Measurements from ENCODE around the gene FMN2.

FMN2 gene

GRCh38 chr1:240338837-240339236 lies 247.2 kb downstream of the FMN2 start:
- Histone ChIP-seq H3K27ac (ENCODE audit: extremely low read depth, low read depth, low read length) (no peak overlapping the region), H3K9me3 (ENCODE audit: control insufficient read depth, insufficient read depth, low read depth, low read length) (no peaks in the 10 kb centered on the region), H3K36me3 (ENCODE audit: control insufficient read depth in 2 of 2, insufficient read depth in 1 of 2, low read length in 2 of 2) (no peaks in the 10 kb centered on the region), H3K4me1 (ENCODE audit: control insufficient read depth, insufficient read depth, low read length) (peaks cover 18% of the 10 kb centered on the region), H3K4me3 (ENCODE audit: low read depth, low read length) (no peak overlapping the region)
- TF ChIP-seq ZNF610 (tag by site-specific recombination; IDR thresholded peaks at IDR 0.05; ENCODE audit: borderline replicate concordance) (peak; percentile 100), ZNF248 (tag by site-specific recombination; IDR thresholded peaks at IDR 0.05) (no peak)
- CTCF ChIA-PET, result no interaction called here
- POLR2A ChIA-PET, result no interaction called here

GRCh38 chr1:240341365-240342250 lies 249.9 kb downstream of the FMN2 start:
- H3K9me3 ChIP-seq (ENCODE audit: control insufficient read depth, insufficient read depth, low read depth, low read length), result no peaks in the 10 kb centered on the region
- H3K27ac ChIP-seq (ENCODE audit: extremely low read depth, low read depth, low read length), result no peak overlapping the region
- ChIA-PET CTCF (interaction anchor here (0.6 kb wide), 3 partner anchors 153 to 1903 kb away, joined by 3 read pairs; no protein-coding TSS in a partner anchor), POLR2A (no interaction called here)
- H3K4me3 ChIP-seq (ENCODE audit: low read depth, low read length), result no peak overlapping the region
- H3K4me1 ChIP-seq (ENCODE audit: control insufficient read depth, insufficient read depth, low read length), result peaks cover 18% of the 10 kb centered on the region
- H3K36me3 ChIP-seq (ENCODE audit: control insufficient read depth in 2 of 2, insufficient read depth in 1 of 2, low read length in 2 of 2), result no peaks in the 10 kb centered on the region
- TF ChIP-seq ZNF747 (tag by site-specific recombination; IDR thresholded peaks at IDR 0.05) (no peak), ZBTB1 (tag by site-specific recombination; IDR thresholded peaks at IDR 0.05) (no peak), ZNF677 (tag by site-specific recombination; IDR thresholded peaks at IDR 0.05) (no peak), ELK4 (IDR thresholded peaks at IDR 0.05; ENCODE audit: borderline replicate concordance, low read depth, low read length) (no peak), ZNF366 (tag by site-specific recombination; conservative IDR thresholded peaks at IDR 0.05) (no peak), KLF16 (tag by site-specific recombination; IDR thresholded peaks at IDR 0.05) (no peak), ZBTB6 (tag by site-specific recombination; IDR thresholded peaks at IDR 0.05) (no peak), ZNF830 (tag by site-specific recombination; IDR thresholded peaks at IDR 0.05; ENCODE audit: low read depth) (no peak), PRDM2 (tag by site-specific recombination; IDR thresholded peaks at IDR 0.05; ENCODE audit: borderline replicate concordance) (no peak), MYNN (tag by site-specific recombination; IDR thresholded peaks at IDR 0.05; ENCODE audit: borderline replicate concordance) (no peak), ZNF513 (tag by site-specific recombination; IDR thresholded peaks at IDR 0.05) (no peak), ZNF292 (tag by site-specific recombination; IDR thresholded peaks at IDR 0.05; ENCODE audit: borderline replicate concordance, low read depth) (no peak)
- TF ChIP-seq, protein P1, sequence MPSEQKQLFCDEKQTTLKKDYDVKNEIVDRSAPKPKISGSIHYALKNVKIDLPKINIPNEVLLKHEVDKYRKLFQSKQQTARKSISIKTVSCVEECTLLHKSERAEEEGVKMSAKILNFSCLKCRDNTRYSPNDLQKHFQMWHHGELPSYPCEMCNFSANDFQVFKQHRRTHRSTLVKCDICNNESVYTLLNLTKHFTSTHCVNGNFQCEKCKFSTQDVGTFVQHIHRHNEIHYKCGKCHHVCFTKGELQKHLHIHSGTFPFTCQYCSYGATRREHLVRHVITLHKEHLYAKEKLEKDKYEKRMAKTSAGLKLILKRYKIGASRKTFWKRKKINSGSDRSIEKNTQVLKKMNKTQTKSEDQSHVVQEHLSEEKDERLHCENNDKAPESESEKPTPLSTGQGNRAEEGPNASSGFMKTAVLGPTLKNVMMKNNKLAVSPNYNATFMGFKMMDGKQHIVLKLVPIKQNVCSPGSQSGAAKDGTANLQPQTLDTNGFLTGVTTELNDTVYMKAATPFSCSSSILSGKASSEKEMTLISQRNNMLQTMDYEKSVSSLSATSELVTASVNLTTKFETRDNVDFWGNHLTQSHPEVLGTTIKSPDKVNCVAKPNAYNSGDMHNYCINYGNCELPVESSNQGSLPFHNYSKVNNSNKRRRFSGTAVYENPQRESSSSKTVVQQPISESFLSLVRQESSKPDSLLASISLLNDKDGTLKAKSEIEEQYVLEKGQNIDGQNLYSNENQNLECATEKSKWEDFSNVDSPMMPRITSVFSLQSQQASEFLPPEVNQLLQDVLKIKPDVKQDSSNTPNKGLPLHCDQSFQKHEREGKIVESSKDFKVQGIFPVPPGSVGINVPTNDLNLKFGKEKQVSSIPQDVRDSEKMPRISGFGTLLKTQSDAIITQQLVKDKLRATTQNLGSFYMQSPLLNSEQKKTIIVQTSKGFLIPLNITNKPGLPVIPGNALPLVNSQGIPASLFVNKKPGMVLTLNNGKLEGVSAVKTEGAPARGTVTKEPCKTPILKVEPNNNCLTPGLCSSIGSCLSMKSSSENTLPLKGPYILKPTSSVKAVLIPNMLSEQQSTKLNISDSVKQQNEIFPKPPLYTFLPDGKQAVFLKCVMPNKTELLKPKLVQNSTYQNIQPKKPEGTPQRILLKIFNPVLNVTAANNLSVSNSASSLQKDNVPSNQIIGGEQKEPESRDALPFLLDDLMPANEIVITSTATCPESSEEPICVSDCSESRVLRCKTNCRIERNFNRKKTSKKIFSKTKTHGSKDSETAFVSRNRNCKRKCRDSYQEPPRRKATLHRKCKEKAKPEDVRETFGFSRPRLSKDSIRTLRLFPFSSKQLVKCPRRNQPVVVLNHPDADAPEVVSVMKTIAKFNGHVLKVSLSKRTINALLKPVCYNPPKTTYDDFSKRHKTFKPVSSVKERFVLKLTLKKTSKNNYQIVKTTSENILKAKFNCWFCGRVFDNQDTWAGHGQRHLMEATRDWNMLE (tag by site-specific recombination; conservative IDR thresholded peaks at IDR 0.05; ENCODE audit: low read depth), result no peak
- TF ChIP-seq, protein P2, sequence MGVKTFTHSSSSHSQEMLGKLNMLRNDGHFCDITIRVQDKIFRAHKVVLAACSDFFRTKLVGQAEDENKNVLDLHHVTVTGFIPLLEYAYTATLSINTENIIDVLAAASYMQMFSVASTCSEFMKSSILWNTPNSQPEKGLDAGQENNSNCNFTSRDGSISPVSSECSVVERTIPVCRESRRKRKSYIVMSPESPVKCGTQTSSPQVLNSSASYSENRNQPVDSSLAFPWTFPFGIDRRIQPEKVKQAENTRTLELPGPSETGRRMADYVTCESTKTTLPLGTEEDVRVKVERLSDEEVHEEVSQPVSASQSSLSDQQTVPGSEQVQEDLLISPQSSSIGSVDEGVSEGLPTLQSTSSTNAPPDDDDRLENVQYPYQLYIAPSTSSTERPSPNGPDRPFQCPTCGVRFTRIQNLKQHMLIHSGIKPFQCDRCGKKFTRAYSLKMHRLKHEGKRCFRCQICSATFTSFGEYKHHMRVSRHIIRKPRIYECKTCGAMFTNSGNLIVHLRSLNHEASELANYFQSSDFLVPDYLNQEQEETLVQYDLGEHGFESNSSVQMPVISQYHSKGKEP (tag by site-specific recombination; IDR thresholded peaks at IDR 0.05), result no peak
